Medulla oblongata (tissue), 1 donor: Measurements from ENCODE around the gene UBR3.
"Not testable (repeated sequence)": the region's sequence is repeated elsewhere in the genome, so short reads cannot be mapped to it uniquely, and the experiment has no call there.

Source experiments
- DNase-seq: peaks from one replicate; pipeline ENCODE4 v3.0.0-alpha.2; 2015; ENCODE audit errors: extremely low spot score

The UBR3 gene

GRCh38 chr2:170098626-170099312 lies 271.5 kb downstream of the UBR3 start:
- no peak for DNase-seq

- DNase-seq, result no peak
Observed at GRCh38 chr2:170101789-170102188, 274.5 kb downstream of the UBR3 start.

GRCh38 chr2:170106102-170106840 lies 279.0 kb downstream of the UBR3 start:
- no peak for DNase-seq

- DNase-seq, result no peak
Observed at GRCh38 chr2:170113168-170113894, 286.1 kb downstream of the UBR3 start.

GRCh38 chr2:170115501-170116229 lies 288.4 kb downstream of the UBR3 start:
- DNase-seq, result no peak

- DNase-seq, result no peak
Observed at GRCh38 chr2:170118641-170119040, 291.4 kb downstream of the UBR3 start.

GRCh38 chr2:170119326-170119725 lies 292.1 kb downstream of the UBR3 start:
- not testable (repeated sequence) for DNase-seq

GRCh38 chr2:170121689-170122088 lies 294.4 kb downstream of the UBR3 start:
- no peak for DNase-seq

GRCh38 chr2:170122883-170123547 lies 295.8 kb downstream of the UBR3 start:
- no peak for DNase-seq

GRCh38 chr2:170123593-170123992 lies 296.3 kb downstream of the UBR3 start:
- DNase-seq, result no peak

- DNase-seq, result not testable (repeated sequence)
Observed at GRCh38 chr2:170126138-170126728, 299.0 kb downstream of the UBR3 start.
